ENCODE data around the gene MPEG1.

- no peak for TF ChIP-seq POLR2AphosphoS5 (IDR thresholded peaks at IDR 0.05; ENCODE audit: low read depth, low read length)
- TF ChIP-seq POLR2A (IDR thresholded peaks at IDR 0.05; ENCODE audit: low read depth, low read length), result no peak
Observed at GRCh38 chr11:59191890-59192289, 20.8 kb downstream of the MPEG1 start.

All from GM12892 (cell line).